Omental fat pad (tissue), 4 donors: ENCODE results near the gene RAB8A. TPM values are rescaled to one million over a fixed set of nuclear protein-coding genes. Genes with fewer than 3 reads are reported as not detected.

Experiments used
- ATAC-seq: fragments of 150-250 bp; one replicate; pipeline ENCODE4 v1.9.1; 2016; ENCODE audit warnings: mild to moderate bottlenecking, moderate library complexity; ENCODE audit not compliant: low FRiP score
- DNase-seq: peaks from one replicate; pipeline ENCODE4 v3.0.0-alpha.2; 2019; ENCODE audit warnings: low spot score
- CTCF ChIP-seq, 3 donors: fragments of 450-650 bp; IDR thresholded peaks; one replicate each; pipeline ENCODE4 v1.5.1; 2016 to 2017; ENCODE audit warnings: antibody characterized with exemption in 3 of 3, mild to moderate bottlenecking in 3 of 3, moderate library complexity in 2 of 3
- total RNA-seq, 4 donors: library from RNA; depleted of rRNA; stranded (reverse); fragments of >200 nt; gene quantifications; one replicate each; pipeline ENCODE4 v1.1.0, GENCODE V29; 2016

Gene RAB8A
- total RNA-seq, 4 donors from 2014 or later = 32.5 to 51.9 (median 40.0) TPM

GRCh38 chr19:16089010-16089846 lies 22.5 kb upstream of the RAB8A start:
- ATAC-seq = no peak

DNA sequence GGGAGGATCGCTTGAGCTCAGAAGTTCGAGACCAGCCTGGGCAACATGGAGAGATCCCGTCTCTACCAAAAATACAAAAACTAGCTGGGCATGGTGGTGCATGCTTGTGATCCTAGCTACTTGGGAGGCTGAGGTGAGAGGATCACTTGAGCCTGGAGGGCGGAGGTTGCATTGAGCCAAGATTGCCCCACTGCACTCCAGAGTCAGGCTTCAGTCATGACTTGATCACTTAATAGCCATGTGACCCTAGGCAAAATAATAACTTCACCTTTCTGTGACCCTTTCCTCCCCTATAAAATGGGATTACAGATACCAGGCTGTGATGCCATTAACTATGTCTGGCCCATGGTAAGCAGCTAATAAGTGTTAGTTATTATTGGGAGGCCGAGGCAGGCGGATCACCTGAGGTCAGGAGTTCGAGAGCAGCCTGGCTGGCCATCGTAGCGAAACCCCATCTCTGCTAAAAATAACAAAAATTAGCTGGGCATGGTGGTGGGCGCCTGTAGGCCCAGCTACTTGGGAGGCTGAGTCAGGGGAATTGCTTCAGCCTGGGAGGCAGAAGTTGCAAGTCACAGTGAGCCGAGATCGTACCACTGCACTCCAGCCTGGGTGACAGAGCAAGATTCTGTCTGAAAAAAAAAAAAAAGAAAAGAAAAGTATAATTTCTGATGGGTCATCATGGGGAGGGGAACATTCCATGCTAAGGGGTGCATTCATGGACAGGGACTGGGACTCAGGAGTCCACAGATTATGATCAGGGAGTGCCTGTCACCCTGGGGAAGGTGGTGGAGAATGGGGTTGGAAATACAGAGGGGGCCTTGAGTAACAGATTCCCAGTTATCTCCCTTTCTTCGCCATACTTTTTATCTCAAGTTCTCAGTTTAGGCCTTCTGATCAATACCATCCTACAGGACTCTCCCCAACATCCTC lies 19.9 kb upstream of the RAB8A start:
- TF ChIP-seq CTCF (IDR thresholded peaks at IDR 0.05) = no peak
- ATAC-seq (no peak), DNase-seq (no peak)

More at GRCh38 chr19:16089010-16089846, 22.5 kb upstream of the RAB8A start:
- no peak for DNase-seq
- TF ChIP-seq CTCF (IDR thresholded peaks at IDR 0.05) = no peak

DNA sequence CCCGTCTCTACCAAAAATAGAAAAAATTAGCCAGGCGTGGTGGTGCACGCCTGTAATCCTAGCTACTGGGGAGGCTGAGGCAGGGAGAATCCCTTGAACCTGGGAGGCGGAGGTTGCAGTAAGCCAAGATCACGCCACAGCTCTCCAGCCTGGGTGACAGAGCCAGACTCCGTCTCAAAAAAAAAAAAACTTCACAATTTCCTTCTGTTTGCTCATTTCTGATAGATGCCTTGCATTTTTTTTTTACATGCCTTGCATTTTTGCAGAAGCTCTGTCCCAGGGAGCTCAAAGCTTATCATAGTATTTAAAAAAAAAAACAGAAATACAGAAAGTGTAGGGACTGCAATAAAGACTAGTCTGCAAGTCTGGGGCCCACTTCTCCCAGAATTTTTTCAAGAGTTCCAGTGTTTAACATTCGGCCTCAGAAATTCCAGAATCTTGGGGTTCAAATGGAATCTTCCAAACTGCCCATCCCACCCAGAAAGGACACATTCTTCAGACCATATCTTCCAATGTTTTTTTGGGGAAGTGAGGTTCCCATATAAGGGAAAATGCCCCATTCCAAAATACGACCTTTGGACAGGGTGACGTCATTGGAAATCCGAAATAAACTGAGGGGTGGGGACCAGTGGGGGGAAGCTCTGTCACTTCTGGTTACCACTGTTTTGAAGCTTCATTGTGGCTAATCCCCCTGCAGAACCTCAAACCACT lies 17.2 kb upstream of the RAB8A start:
- TF ChIP-seq CTCF (IDR thresholded peaks at IDR 0.05) = no peak
- DNase-seq (no peak), ATAC-seq (no peak)

GRCh38 chr19:16095071-16095571 lies 16.6 kb upstream of the RAB8A start:
- ATAC-seq (no peak), DNase-seq (no peak)
- no peak for TF ChIP-seq CTCF (IDR thresholded peaks at IDR 0.05)

GRCh38 chr19:16096280-16096855 lies 15.3 kb upstream of the RAB8A start:
- no peak for TF ChIP-seq CTCF (IDR thresholded peaks at IDR 0.05)
- no peak for ATAC-seq
- no peak for DNase-seq

- no peak for DNase-seq
- no peak for TF ChIP-seq CTCF (IDR thresholded peaks at IDR 0.05)
- ATAC-seq = no peak
Observed at GRCh38 chr19:16098416-16098768, 13.3 kb upstream of the RAB8A start.
